Measurements from ENCODE around the gene ATP10D. TPM values are rescaled to one million over a fixed set of nuclear protein-coding genes. Genes with fewer than 3 reads are reported as not detected.

Gene ATP10D
- total and polyA plus RNA-seq, 12 donors = 3.8 to 70.0 (median 22.6) TPM

DNA sequence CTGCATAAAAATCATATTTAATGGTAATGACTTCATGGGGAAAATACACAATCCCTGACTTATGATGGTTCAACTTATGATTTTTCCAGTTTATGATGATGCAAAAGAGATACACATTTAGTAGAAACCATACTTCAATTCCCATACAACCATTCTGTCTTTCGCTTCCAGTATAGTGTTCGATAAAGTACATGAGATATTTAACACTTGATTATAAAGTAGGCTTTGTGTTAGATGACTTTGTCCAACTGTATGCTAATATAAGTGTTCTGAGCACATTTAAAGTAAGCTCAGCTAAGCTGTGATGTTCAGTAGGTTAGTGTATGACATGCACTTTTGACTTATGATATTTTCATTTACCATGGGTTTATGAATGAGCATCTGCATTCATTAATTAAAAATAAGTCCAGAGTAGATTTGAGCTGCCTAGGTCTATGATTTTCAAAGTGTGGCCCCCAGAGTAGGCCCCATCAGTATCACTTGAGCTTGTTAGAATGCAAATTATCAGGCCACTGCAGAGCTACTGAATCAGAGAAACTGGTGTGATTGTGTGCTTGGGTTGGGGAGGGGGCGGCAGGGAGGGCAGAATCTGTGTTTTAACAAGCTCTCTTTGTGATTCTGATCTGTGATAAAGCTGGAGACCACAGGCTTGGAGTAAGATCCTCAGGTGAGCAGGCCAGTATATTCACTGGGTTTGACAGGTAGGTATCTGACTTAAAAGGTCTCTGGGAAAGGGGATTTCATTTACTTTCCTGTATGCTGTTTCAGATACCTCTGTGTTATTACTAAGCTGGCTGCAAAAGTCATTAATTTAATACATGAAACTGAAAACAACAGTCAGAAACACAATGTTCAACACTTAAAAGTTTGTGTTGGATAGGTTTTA lies 8.4 kb downstream of the ATP10D start:
- intact Hi-C loops (cut with DNase I) = no loop called here
- no peaks in the 10 kb centered on the region for H3K27me3 ChIP-seq
- no peak for TF ChIP-seq POLR2A (IDR thresholded peaks at IDR 0.05)
- TF ChIP-seq, protein P1, sequence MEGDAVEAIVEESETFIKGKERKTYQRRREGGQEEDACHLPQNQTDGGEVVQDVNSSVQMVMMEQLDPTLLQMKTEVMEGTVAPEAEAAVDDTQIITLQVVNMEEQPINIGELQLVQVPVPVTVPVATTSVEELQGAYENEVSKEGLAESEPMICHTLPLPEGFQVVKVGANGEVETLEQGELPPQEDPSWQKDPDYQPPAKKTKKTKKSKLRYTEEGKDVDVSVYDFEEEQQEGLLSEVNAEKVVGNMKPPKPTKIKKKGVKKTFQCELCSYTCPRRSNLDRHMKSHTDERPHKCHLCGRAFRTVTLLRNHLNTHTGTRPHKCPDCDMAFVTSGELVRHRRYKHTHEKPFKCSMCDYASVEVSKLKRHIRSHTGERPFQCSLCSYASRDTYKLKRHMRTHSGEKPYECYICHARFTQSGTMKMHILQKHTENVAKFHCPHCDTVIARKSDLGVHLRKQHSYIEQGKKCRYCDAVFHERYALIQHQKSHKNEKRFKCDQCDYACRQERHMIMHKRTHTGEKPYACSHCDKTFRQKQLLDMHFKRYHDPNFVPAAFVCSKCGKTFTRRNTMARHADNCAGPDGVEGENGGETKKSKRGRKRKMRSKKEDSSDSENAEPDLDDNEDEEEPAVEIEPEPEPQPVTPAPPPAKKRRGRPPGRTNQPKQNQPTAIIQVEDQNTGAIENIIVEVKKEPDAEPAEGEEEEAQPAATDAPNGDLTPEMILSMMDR (IDR thresholded peaks at IDR 0.05) = no peak
- H3K27ac ChIP-seq = no peak overlapping the region
- no peaks in the 10 kb centered on the region for H3K36me3 ChIP-seq (replicated peaks in 1 of 2)
- whole genome bisulfite sequencing, 4 donors = 73 to 88% (median 83%) methylated on average over 3 of the region's 3 CpGs
- H3K9me3 ChIP-seq (replicated peaks in 1 of 3) = peaks cover 0 to 7% (median 0%) of the 10 kb centered on the region in 3 donors
- peaks cover 10 to 31% of the 10 kb centered on the region in 2 donors for H3K4me1 ChIP-seq (replicated peaks in 1 of 2)
- no peak for DNase-seq
- H3K4me3 ChIP-seq = no peak overlapping the region

DNA sequence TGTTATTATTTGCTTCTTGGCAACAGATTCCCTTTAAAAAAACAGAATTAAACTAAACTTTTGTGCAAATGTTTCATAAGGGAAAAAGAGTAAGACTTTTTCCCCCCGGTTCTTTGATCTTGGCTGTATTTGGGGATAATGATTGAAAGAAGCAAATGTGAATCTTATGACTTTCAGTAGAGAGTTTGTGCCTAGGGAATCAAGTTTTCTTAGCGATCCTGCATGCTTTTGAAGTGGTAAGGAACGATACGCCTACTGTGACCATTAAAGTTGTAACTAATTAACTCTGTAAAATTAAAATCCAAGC lies 9.0 kb downstream of the ATP10D start:
- 62 to 69% (median 65%) methylated on average over 4 of the region's 4 CpGs for WGBS, 4 donors
- H3K27me3 ChIP-seq = no peaks in the 10 kb centered on the region
- no peaks in the 10 kb centered on the region for H3K36me3 ChIP-seq (replicated peaks in 1 of 2)
- intact Hi-C loops (cut with DNase I) = no loop called here
- H3K4me1 ChIP-seq (replicated peaks in 1 of 2) = peaks cover 10 to 37% of the 10 kb centered on the region in 2 donors
- H3K9me3 ChIP-seq (replicated peaks in 1 of 3) = peaks cover 0 to 7% (median 0%) of the 10 kb centered on the region in 3 donors
- H3K4me3 ChIP-seq = no peak overlapping the region
- no peak for TF ChIP-seq POLR2A (IDR thresholded peaks at IDR 0.05)
- TF ChIP-seq, protein P1 (IDR thresholded peaks at IDR 0.05) = no peak
- no peak for DNase-seq
- no peak overlapping the region for H3K27ac ChIP-seq

DNA sequence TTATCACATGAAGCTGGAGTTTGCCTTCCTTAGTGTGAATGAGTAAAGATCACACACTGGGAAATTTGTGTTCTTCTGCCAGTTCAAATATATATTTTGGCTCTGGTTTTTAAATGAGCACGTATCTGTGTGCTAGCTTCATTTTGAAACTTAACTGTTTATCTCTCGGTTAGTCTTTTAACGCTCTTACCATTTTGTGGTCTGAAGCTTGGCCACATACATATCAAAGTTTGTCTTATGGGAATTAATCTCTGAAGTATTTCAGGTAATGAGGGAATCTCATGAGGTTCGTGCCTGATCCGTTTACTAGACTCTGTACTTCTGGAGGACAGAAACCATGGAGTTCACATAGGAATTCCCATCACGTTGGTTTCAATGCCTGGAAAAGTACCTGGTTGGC lies 13.8 kb downstream of the ATP10D start:
- Histone ChIP-seq H3K27ac (peak overlapping the region in 1 of 5 donors; percentile 35), H3K4me1 (replicated peaks in 1 of 2) (peaks cover 0 to 14% of the 10 kb centered on the region in 2 donors), H3K27me3 (no peaks in the 10 kb centered on the region), H3K4me3 (no peak overlapping the region), H3K9me3 (replicated peaks in 1 of 3) (no peaks in the 10 kb centered on the region), H3K36me3 (replicated peaks in 1 of 2) (no peaks in the 10 kb centered on the region)
- intact Hi-C loops (cut with DNase I) = no loop called here
- WGBS, 4 donors = 75 to 81% (median 78%) methylated on average over 6 of the region's 6 CpGs
- no peak for DNase-seq
- TF ChIP-seq POLR2A (IDR thresholded peaks at IDR 0.05) = no peak
- TF ChIP-seq, protein P1 (IDR thresholded peaks at IDR 0.05) = no peak

DNA sequence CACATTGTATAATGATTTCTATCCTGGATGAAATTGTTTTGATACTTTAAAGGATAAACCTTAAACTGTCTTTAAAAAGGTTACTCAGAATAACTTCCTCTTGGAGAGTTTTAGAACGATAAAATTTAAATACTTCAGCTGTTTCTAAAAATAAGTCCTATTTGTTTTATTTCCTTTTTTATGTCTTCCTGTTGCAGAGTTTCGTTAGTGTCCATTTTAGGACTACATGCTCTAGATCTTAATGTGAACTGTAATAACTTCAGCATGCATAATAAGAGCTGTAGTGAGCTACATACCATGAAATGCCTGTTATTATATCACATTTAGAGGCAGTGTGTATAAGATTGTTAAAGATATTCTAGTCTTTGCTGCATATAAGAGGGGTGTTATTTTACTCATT lies 14.6 kb downstream of the ATP10D start:
- WGBS, 4 donors = 37 to 49% (median 45%) methylated on average over 2 of the region's 2 CpGs
- Histone ChIP-seq H3K27ac (peak overlapping the region in 1 of 5 donors; percentile 35), H3K36me3 (replicated peaks in 1 of 2) (no peaks in the 10 kb centered on the region), H3K9me3 (replicated peaks in 1 of 3) (no peaks in the 10 kb centered on the region), H3K4me3 (no peak overlapping the region), H3K4me1 (replicated peaks in 1 of 2) (peaks cover 0 to 11% of the 10 kb centered on the region in 2 donors), H3K27me3 (no peaks in the 10 kb centered on the region)
- intact Hi-C loops (cut with DNase I) = no loop called here
- DNase-seq = no peak
- no peak for TF ChIP-seq POLR2A (IDR thresholded peaks at IDR 0.05)
- TF ChIP-seq, protein P1 (IDR thresholded peaks at IDR 0.05) = no peak
